Islet of Langerhans (tissue), 1 donor: ENCODE results near the gene TMEM156.
"Not testable (repeated sequence)": the region's sequence is repeated elsewhere in the genome, so short reads cannot be mapped to it uniquely, and the experiment has no call there.

Experiments used
- FAIRE-seq: peaks from one replicate; lab custom pipeline; 2011; peaks lifted over from hg19 to GRCh38; lab: Jason Lieb, UNC

The TMEM156 gene

DNA sequence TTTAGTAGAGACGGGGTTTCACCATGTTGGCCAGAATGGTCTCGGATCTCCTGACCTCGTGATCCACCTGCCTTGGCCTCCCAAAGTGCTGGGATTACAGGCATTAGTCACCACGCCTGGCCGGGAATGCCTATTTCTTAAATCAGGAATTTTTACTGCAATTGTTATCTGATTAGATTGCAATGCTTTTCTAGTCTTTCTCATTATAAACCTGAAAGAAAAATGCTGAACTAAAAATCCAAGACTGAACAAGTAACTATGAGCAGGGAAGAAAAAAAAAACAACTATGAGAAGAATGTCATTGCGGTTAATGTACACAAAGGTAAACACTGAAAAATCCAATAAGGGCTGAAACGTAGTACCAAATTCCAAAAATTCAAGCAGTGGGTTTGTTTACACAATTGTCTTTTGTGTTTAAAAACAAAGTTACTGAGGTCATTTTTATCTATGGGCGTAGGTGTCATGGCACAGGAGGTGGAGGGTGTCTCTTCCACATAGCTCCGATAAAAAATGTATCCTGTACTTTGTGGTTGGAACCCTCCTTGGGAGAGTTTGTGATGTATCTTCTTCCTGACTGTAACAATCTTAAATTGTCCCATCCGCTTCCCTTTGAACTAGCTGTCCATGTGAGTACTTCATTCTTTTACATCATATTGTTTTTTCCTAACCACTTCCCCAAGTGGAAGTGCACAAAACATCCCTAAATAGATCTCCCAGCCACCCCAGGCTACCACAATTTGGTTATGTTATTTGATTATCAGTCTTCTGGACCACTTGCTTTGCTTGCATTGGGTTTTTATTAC lies 11.1 kb upstream of the TMEM156 start:
- FAIRE-seq, result no peak

DNA sequence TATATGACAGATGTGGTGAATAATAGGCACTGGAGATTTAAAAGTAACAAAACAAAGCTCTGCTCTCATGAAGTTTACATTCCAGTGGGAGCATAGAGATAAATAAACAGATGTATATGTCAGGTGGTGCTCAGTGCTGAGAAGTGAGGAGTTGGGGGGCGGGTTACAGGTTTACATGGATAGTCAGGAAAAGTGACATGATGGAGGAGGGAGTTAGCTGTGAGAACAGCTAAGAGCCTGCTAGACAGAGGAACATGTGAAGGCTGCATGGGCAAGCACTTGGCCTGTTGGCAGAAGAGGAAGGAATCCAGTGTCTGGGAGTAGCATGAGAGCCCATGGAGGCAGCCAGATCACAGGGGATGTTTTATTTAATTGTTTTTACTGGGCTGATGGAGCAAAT lies 10.2 kb upstream of the TMEM156 start:
- FAIRE-seq, result no peak

DNA sequence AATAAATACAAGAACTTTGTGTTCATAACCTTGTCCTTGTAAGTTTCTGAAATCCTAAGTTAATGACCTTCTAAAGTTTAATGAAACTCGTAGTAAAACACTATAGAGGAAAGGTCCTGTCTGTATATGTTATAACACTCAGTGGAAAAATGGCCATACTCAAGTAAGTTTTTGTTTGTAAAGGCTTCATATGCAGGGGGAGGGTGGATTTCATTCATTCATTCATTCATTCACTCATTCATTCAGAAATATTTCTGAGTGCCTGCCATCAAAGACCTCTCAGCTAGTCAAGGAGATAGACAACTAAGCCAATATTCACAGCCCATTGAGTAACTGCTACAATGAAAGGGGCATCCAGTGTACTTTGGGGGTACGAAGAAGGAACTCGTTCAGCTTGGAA lies 6.9 kb upstream of the TMEM156 start:
- no peak for FAIRE-seq

- no peak for FAIRE-seq
Measured at GRCh38 chr4:39037941-39038340, 5.7 kb upstream of the TMEM156 start.

- no peak for FAIRE-seq
Measured at GRCh38 chr4:39037491-39037825, 5.2 kb upstream of the TMEM156 start.

DNA sequence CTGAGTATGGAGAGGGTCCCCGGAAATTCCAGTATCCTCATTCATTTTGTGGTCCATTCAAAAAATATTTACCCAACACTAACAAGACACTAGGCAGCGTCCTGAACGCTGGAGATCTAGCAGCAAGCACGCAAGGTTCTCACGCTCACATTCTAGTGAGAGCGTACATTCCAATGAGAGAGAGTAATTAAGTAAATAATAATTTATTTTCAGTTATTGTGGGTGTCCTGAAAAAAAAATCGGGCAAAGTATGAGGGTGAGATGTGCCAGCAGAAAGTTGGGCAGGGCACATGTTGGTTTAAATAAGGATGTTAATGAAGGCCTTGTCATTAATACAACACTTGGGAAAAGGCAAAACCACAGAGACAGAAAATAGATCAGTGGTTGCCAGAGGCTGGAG lies 4.0 kb upstream of the TMEM156 start:
- no peak for FAIRE-seq

DNA sequence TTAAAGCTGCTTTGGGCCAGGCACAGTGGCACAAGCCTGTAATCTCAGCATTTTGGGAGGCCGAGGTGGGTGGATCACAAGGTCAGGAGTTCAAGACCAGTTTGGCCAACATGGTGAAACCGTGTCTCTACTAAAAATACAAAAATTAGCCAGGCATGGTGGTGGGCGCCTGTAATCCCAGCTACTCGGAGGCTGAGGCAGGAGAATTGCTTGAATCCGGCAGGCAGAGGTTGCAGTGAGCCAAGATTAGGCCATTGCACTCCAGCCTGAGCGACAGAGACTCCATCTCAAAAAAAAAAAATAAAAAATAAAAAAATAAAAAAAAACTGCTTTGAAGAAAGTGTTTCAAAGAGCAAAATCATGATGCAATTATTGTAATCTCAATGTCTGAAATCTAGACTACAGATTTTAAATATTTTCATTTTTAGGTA lies 604 bp downstream of the TMEM156 start:
- not testable (repeated sequence) for FAIRE-seq

- no peak for FAIRE-seq
Measured at GRCh38 chr4:39030725-39031124, 1.5 kb downstream of the TMEM156 start.

DNA sequence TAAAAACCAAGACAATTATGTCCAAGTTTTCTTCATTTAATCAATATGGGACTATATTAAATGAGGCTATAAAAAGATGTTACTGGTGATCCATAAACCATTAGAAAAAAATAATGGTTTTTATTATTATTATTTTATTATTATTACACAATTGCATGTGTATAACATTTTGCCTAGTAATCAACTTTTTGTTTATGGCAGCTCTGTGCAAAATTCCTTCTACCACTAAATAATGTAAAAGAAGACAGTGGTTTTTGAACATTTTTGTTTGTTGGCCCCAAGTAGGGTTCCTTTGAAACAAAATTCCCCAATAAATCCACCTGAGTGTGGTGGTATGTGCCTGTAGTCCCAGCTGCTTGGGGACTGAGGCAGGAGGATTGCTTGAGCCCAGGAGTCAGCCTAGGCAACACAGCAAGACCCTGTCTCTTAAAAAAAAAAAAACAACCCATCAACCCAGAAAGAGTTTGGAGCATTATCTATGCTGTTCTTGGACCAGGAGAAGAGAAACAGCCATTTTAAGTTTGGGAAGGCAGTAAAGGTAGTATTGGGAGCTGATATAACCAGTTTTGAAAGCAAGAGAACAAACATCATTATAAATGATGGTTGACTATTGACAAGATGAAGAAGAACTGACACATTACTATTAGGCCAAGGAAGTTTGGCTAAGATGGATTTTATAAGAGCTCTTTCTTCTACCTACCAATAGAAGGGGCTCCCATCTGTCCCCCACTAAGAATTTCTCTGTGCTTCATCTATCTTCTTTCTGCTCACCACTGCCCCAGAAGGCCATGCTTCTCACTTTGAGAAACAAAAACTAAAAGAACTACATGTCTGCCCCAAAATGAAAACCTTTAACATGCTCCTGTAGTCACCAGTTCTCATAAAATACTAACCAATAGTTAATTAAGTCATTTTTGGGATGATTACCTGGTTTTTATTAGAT lies 2.2 kb downstream of the TMEM156 start:
- no peak for FAIRE-seq

GRCh38 chr4:39026096-39026495 lies 6.1 kb downstream of the TMEM156 start:
- no peak for FAIRE-seq

GRCh38 chr4:39025552-39026085 lies 6.6 kb downstream of the TMEM156 start:
- no peak for FAIRE-seq

DNA sequence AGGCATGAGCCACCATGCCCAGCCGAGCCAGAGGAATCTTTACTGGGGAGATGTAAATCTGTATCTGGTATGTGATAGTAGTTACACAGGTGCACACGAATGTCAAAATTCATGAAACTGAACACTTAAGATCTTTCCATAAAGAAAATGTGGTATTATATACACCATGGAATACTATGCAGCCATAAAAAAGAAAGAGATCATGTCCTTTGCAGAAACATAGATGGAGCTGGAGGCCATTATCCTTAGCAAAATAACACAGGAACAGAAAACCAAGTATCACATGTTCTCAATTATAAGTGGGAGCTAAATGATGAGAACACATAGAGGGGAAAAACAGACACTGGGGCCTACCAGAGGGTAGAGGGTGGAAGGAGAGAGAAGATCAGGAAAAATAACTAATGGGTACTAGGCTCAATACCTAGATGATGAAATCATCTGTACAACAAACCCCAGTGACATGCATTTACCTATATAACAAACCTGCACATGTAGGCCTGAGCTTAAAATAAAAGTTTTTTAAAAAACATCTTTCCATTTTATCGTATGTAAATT lies 7.8 kb downstream of the TMEM156 start:
- FAIRE-seq, result no peak

DNA sequence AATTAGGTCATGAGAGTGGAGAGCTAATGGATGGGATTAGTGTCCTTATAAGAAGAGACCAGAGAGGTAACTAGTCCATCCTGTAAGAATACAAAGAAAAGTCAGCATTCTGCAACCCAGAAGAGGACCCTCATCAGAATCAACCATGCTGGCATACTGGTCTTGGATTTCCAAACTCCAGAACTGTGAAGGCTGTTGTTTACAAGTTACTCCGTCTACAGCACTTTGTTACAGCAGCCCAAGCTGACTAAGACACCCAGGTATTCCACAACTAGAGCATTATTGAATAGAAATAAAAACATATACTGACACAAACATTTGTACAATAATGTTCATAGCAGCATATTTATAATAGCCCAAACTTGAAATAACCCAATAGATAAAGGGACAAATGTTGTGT lies 9.2 kb downstream of the TMEM156 start:
- no peak for FAIRE-seq

- no peak for FAIRE-seq
Measured at GRCh38 chr4:39022241-39022640, 10.0 kb downstream of the TMEM156 start.

DNA sequence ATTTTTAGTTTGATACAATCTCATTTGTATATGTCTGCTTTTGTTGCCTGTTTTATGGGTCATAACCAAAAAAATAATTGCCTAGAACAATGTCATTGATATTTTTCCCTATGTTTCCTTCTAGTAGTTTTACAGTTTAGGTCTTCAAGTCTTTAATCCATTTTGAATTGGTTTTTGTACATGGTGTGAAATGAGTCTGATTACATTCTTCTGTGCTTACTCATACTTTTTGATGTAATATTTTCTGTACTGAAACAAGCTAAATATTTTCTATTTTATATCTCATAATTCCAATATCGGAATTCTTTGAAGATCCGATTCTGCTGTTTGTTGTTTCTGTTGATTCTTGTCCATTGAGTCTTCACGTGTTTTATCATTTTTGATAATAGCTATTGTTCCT lies 10.6 kb downstream of the TMEM156 start:
- peak; percentile 5 for FAIRE-seq

DNA sequence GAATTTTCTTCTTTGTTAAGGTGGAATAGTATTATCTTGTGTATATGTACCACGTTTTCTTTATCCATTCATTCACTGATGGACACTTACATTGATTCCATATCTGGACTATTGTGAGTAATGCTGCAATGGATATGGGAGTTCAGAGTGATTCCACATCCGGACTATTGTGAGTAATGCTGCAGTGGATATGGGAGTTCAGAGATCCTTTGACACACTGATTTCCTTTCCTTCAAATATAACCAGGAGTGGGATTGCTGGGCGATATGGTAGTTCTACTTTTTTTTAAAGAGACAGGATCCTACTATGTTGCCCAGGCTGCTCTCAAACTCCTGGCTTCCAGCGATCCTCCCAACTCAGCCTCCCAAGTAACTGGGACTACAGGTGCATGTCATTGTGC lies 12.1 kb downstream of the TMEM156 start:
- no peak for FAIRE-seq

DNA sequence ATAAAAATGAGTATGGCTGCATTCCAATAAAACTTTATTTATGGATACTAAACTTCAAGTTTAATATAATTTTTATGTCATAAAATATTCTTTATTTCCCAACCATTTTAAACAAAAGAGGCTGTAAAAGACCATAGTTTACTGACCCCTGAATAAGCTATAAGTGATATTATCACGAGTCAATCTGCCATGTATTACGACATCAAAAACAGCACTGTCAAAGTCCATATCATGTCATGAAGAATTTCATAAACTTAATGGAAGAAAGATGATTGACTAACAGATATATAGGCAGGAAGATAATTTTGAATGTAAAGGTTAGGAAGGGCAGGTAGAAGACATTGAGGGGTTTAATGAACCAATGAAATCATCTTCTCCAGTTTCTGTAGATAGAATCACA lies 18.2 kb downstream of the TMEM156 start:
- no peak for FAIRE-seq

DNA sequence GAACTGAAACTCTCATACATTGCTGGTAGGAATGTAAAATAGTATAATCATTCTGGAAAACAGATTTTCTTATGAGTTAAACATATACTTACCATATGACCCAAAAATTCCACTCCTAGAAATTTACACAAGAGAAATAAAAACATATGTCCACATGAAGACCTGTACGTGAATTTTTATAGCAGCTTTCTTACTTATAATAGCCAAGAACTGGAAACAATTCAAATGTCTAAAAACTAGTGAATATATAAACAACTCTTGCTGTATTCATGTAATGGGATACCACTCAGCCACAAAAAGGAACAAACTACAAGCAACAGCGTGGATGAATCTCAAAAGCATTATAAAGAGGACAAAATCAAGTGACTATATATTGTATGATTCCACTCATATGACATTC lies 27.5 kb downstream of the TMEM156 start:
- no peak for FAIRE-seq

GRCh38 chr4:39002058-39002457 lies 30.2 kb downstream of the TMEM156 start:
- not testable (repeated sequence) for FAIRE-seq

DNA sequence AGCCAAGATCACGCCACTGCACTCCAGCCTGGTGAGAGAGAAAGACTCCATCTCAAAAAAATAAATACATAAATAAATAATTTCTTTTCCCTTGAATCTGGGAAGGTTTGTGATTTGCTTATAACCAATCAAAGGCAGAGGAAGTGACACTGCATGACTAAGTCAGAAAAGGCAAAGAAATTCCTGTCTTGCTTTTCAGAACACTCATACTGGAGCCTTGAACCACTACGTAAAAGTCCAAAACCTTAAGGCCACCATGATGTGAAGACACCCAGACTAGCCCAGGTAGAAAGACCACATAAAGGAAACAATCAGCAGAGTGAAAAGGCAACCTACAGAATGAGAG lies 36.6 kb downstream of the TMEM156 start:
- no peak for FAIRE-seq

DNA sequence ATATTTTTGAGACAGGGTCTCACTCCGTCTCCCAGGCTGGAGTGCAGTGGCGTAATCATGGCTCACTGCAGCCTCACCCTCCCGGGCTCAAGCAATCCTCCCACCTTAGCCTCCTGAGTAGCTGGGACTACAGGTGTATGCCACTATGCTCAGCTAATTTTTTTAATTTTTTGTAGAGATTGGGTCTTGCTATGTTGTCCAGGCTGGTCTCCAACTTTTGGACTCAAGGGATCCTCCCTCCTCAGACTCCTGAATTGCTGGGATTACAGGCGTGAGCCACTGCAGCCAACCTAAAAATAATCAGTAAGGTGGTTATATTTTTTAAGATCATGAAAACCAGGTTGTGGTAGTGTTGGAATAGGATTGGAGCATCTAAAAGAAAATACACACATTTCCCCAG lies 38.1 kb downstream of the TMEM156 start:
- no peak for FAIRE-seq

- no peak for FAIRE-seq
Measured at GRCh38 chr4:38993683-38994082, 38.5 kb downstream of the TMEM156 start.

- no peak for FAIRE-seq
Measured at GRCh38 chr4:38990241-38990640, 42.0 kb downstream of the TMEM156 start.
